ENCODE data around the gene PCDH9.

DNA sequence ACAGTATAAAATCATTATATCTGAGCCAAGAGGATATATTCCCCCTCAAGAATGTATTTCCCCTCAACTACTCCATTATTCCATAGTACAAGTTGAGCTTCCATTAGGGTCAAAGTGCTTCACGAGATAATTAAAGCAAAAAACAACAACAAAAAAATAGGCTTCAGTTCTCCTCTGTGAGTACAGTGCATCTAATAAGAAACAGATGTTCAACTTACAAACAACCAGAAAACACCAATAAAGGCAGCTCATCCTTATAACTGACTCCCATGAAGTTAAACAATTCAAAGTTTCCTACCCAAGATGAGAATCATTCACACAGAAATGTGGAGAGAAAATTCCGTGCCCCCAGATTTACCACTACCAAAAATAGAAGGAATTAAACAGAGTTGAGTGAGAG, 854.4 kb downstream of the PCDH9 start:
- TF ChIP-seq, protein P1, sequence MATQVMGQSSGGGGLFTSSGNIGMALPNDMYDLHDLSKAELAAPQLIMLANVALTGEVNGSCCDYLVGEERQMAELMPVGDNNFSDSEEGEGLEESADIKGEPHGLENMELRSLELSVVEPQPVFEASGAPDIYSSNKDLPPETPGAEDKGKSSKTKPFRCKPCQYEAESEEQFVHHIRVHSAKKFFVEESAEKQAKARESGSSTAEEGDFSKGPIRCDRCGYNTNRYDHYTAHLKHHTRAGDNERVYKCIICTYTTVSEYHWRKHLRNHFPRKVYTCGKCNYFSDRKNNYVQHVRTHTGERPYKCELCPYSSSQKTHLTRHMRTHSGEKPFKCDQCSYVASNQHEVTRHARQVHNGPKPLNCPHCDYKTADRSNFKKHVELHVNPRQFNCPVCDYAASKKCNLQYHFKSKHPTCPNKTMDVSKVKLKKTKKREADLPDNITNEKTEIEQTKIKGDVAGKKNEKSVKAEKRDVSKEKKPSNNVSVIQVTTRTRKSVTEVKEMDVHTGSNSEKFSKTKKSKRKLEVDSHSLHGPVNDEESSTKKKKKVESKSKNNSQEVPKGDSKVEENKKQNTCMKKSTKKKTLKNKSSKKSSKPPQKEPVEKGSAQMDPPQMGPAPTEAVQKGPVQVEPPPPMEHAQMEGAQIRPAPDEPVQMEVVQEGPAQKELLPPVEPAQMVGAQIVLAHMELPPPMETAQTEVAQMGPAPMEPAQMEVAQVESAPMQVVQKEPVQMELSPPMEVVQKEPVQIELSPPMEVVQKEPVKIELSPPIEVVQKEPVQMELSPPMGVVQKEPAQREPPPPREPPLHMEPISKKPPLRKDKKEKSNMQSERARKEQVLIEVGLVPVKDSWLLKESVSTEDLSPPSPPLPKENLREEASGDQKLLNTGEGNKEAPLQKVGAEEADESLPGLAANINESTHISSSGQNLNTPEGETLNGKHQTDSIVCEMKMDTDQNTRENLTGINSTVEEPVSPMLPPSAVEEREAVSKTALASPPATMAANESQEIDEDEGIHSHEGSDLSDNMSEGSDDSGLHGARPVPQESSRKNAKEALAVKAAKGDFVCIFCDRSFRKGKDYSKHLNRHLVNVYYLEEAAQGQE (IDR thresholded peaks at IDR 0.05; ENCODE audit: insufficient read depth in 1 of 2, low read depth in 2 of 2, low read length in 2 of 2), result no peak
- no peak for TF ChIP-seq TAF1 (IDR thresholded peaks at IDR 0.05; ENCODE audit: borderline replicate concordance, insufficient read depth, low read length)
